OCI-LY7 (cell line): ENCODE measurements around the gene WNK2. TPM values are rescaled to one million over a fixed set of nuclear protein-coding genes. Genes with fewer than 3 reads are reported as not detected.

Experiments
- BruUV-seq: library from RNA; stranded (reverse); fragments of 400-500 nt; replicated peaks from 2 replicates; lab custom pipeline; 2021; lab: Mats Ljungman, UMichigan
- CTCF ChIA-PET: fragments of 300-600 bp; sonication (Branson Sonifier 250); formaldehyde crosslinking; loops from one replicate; lab custom pipeline; 2022; ENCODE audit warnings: antibody characterized with exemption; ENCODE audit not compliant: unreplicated experiment; lab: Charles Lee
- POLR2A ChIA-PET: fragments of 300-600 bp; sonication (Branson Sonifier 250); formaldehyde crosslinking; loops from one replicate; lab custom pipeline; 2022; ENCODE audit warnings: antibody characterized with exemption; lab: Charles Lee
- DNase-seq: peaks from one replicate; pipeline ENCODE4 v3.0.0-alpha.2; 2015; ENCODE audit warnings: low spot score
- H2AFZ ChIP-seq: fragments of 200-600 bp; sonication (generic), shearing (Covaris generic); 2 replicates; pipeline ENCODE4 v1.6.1; 2014; ENCODE audit warnings: mild to moderate bottlenecking, antibody characterized with exemption, low read length, moderate library complexity
- H3K27ac ChIP-seq: fragments of 200-600 bp; sonication (generic); 2 replicates; pipeline ENCODE4 v1.5.1; 2014; ENCODE audit warnings: mixed run types, low read depth, mild to moderate bottlenecking, moderate library complexity, low read length, inconsistent platforms; ENCODE audit not compliant: poor library complexity, severe bottlenecking
- H3K36me3 ChIP-seq: fragments of 200-600 bp; sonication (generic); 2 replicates; pipeline ENCODE4 v1.6.1; 2014; ENCODE audit warnings: mild to moderate bottlenecking, antibody characterized with exemption, low read length, moderate library complexity, mixed read lengths; ENCODE audit not compliant: insufficient read depth
- H3K4me1 ChIP-seq: fragments of 200-600 bp; sonication (generic); 2 replicates; pipeline ENCODE4 v1.5.1; 2014; ENCODE audit warnings: mild to moderate bottlenecking, low read length; ENCODE audit not compliant: insufficient read depth, poor library complexity, severe bottlenecking
- H3K4me2 ChIP-seq: fragments of 200-600 bp; sonication (generic); 2 replicates; pipeline ENCODE4 v1.6.1; 2014; ENCODE audit warnings: mild to moderate bottlenecking, low read length
- H3K4me3 ChIP-seq: fragments of 200-600 bp; sonication (generic); 2 replicates; pipeline ENCODE4 v1.5.1; 2014; ENCODE audit warnings: mild to moderate bottlenecking, low read depth, low read length; ENCODE audit not compliant: poor library complexity, severe bottlenecking
- H3K79me2 ChIP-seq: fragments of 200-600 bp; sonication (generic); 2 replicates; pipeline ENCODE4 v1.6.1; 2016; ENCODE audit warnings: low read depth, mild to moderate bottlenecking, low read length, moderate library complexity, mixed read lengths; ENCODE audit not compliant: insufficient read depth
- H3K9me2 ChIP-seq: fragments of 200-600 bp; sonication (generic); 2 replicates; pipeline ENCODE4 v1.6.1; 2016; ENCODE audit warnings: mild to moderate bottlenecking, low read length, mixed read lengths; ENCODE audit not compliant: insufficient read depth
- H3K9me3 ChIP-seq: fragments of 200-600 bp; sonication (generic); 2 replicates; pipeline ENCODE4 v1.6.1; 2014; ENCODE audit warnings: mild to moderate bottlenecking, mixed run types, low read length, mixed read lengths
- H4K20me1 ChIP-seq: fragments of 200-600 bp; sonication (generic); 2 replicates; pipeline ENCODE4 v1.6.1; 2014; ENCODE audit warnings: mild to moderate bottlenecking, antibody characterized with exemption, low read length, moderate library complexity, mixed read lengths; ENCODE audit not compliant: insufficient read depth
- EZH2phosphoT487 ChIP-seq: fragments of 200-600 bp; sonication (generic); IDR thresholded peaks from 2 replicates; pipeline ENCODE4 v1.6.1; 2018; ENCODE audit warnings: low read depth, borderline replicate concordance, mild to moderate bottlenecking, mixed run types, antibody characterized with exemption, low read length, moderate library complexity, mixed read lengths
- intact Hi-C: fragments of 100-400 bp; cut with micrococcal nuclease; formaldehyde crosslinking; loops from one replicate; pipeline ENCODE4 v1.10.0; 2022; ENCODE audit not compliant: unreplicated experiment
- total RNA-seq, 2 experiments: library from RNA; depleted of rRNA in 1 of 2; stranded (reverse); fragments of >200 nt in 1 of 2; shearing (Covaris generic) in 1 of 2; gene quantifications; 2 replicates each; pipeline ENCODE4 v1.2.3, GENCODE V29; 2014 to 2022
- TF ChIP-seq, protein P1 (sequence below): fragments of 200-600 bp; sonication (generic); conservative IDR thresholded peaks from 2 replicates; pipeline ENCODE4 v1.5.1; 2014; ENCODE audit warnings: mild to moderate bottlenecking, antibody characterized with exemption, low read length, moderate library complexity, mixed read lengths

WNK2 gene
- total RNA-seq, 2 experiments from 2014 or later, result 142 to 194 TPM

DNA sequence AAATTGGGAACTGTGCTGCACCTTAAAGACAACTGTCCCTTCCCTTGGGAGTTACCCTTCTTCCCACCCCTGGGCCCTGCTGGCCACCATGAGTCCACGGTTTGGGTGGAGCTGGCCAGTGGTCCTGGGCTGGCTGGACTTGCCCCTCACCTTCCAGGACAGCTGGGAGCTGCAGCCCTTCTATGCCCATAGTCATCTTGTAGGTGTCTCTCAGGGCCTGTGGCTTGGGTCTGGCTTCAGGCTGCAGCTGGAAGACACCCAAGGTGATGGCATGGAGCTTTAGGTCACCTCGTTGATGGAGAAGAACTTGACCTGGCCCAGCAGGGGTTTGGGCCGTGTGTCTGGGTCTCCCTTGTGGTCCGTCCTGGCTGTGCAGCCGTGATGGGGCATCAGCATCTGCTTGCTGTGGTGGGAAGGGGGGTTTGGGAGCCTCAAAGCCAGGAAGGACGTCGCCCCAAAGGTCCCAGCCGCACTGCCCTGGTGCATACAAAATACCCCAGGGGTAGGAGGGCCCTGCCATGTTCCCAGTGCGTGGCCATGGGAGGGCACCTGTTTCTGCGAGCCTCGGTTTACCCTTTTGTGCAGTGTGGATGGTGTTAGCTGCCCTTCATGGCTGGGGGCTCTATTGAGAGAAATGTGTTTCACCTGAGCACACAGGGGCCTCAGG, 8.9 kb downstream of the WNK2 start:
- Histone ChIP-seq H3K9me2 (no peaks in the 10 kb centered on the region), H3K9me3 (no peaks in the 10 kb centered on the region), H3K4me1 (peaks cover 16% of the 10 kb centered on the region), H3K4me3 (no peak overlapping the region), H3K36me3 (no peaks in the 10 kb centered on the region), H3K27ac (no peak overlapping the region), H4K20me1 (no peaks in the 10 kb centered on the region), H2AFZ (no peak overlapping the region), H3K79me2 (no peaks in the 10 kb centered on the region), H3K4me2 (no peak overlapping the region)
- CTCF ChIA-PET, result no interaction called here
- no TSS peak for BruUV-seq
- POLR2A ChIA-PET, result interaction anchor here (1.4 kb wide), 1 partner anchor 15 kb away, joined by 3 read pairs; no protein-coding TSS in a partner anchor
- no peak for DNase-seq
- TF ChIP-seq EZH2phosphoT487, result no peak
- TF ChIP-seq, protein P1, sequence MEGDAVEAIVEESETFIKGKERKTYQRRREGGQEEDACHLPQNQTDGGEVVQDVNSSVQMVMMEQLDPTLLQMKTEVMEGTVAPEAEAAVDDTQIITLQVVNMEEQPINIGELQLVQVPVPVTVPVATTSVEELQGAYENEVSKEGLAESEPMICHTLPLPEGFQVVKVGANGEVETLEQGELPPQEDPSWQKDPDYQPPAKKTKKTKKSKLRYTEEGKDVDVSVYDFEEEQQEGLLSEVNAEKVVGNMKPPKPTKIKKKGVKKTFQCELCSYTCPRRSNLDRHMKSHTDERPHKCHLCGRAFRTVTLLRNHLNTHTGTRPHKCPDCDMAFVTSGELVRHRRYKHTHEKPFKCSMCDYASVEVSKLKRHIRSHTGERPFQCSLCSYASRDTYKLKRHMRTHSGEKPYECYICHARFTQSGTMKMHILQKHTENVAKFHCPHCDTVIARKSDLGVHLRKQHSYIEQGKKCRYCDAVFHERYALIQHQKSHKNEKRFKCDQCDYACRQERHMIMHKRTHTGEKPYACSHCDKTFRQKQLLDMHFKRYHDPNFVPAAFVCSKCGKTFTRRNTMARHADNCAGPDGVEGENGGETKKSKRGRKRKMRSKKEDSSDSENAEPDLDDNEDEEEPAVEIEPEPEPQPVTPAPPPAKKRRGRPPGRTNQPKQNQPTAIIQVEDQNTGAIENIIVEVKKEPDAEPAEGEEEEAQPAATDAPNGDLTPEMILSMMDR, result no peak
- intact Hi-C loops, result no loop called here

DNA sequence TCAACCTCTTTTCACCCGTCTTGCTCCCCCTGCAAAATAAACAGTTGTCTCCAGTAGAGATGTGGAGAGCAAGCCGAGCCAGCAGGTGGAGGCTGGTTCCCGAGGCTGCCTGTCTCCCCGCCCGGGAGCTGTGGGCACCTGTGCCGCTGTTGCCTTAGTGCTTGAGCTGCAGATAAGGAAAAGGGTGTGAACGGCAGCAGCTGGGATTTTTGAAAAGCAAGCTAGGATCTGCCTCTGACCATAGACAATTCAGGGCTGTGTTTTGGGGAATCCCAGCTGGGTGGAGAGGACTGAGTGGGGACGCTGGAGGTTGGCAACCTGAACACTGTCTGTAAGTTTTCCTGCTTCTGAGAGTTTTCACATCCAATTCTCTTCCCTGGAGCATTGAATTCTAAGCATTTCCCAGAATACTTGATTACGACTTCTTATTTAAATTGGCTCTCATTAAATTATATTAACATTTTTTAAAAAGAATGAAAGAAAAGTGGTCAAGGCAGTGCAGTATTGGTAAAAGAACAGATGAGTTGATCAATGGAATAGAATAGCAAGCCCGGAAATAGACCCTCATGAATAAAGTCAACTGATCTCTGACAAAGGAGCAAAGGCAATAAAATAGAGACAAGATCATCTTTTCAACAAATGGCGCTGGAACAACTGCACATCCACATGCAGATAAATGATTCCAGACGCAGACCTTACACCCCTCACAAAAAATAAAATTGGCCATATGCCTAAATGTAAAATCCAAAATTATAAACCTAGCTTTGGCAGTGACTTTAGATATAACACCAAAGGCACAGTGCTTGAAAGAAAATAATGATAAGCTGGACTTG, 9.7 kb downstream of the WNK2 start:
- CTCF ChIA-PET, result interaction anchor here (0.9 kb wide), 1 partner anchor 67 kb away, joined by 3 read pairs; no protein-coding TSS in a partner anchor
- Histone ChIP-seq H3K79me2 (no peaks in the 10 kb centered on the region), H3K9me2 (no peaks in the 10 kb centered on the region), H3K27ac (no peak overlapping the region), H4K20me1 (no peaks in the 10 kb centered on the region), H3K9me3 (no peaks in the 10 kb centered on the region), H3K4me2 (no peak overlapping the region), H2AFZ (no peak overlapping the region), H3K4me3 (no peak overlapping the region), H3K36me3 (no peaks in the 10 kb centered on the region), H3K4me1 (peaks cover 19% of the 10 kb centered on the region)
- BruUV-seq, result no TSS peak
- intact Hi-C loops, result no loop called here
- no peak for TF ChIP-seq EZH2phosphoT487
- TF ChIP-seq, protein P1, result no peak
- DNase-seq, result no peak
- POLR2A ChIA-PET, result interaction anchor here (1.4 kb wide), 1 partner anchor 16 kb away, joined by 3 read pairs; no protein-coding TSS in a partner anchor
